Endothelial cell of umbilical vein (primary cell): ENCODE results near the gene BRSK2. TPM values are rescaled to one million over a fixed set of nuclear protein-coding genes. Genes with fewer than 3 reads are reported as not detected.

Experiments used
- BruUV-seq: library from RNA; stranded (reverse); fragments of 400-500 nt; replicated peaks from 2 replicates; lab custom pipeline; 2021; lab: Mats Ljungman, UMichigan
- CTCF ChIA-PET: fragments of 300-600, 350-600 bp; sonication (Branson Sonifier 250); formaldehyde crosslinking; loops from one replicate; lab custom pipeline; 2021; ENCODE audit warnings: antibody characterized with exemption, inconsistent platforms; lab: Charles Lee
- POLR2A ChIA-PET: fragments of 300-600, 350-600 bp; sonication (Branson Sonifier 250); formaldehyde crosslinking; loops from one replicate; lab custom pipeline; 2021; ENCODE audit warnings: antibody characterized with exemption, inconsistent platforms; lab: Charles Lee
- DNase-seq: peaks from one replicate; pipeline ENCODE4 v3.0.0-alpha.2; 2011; ENCODE audit warnings: low read depth, low spot score
- FAIRE-seq: peaks from 2 replicates; lab custom pipeline; 2011; peaks lifted over from hg19 to GRCh38; lab: Jason Lieb, UNC
- H2AFZ ChIP-seq: 2 replicates; pipeline ENCODE4 v1.6.0; 2012; ENCODE audit warnings: low read depth, low read length, control low read depth, inconsistent platforms
- H3K27ac ChIP-seq: 2 replicates; pipeline ENCODE4 v1.5.1; 2011; ENCODE audit warnings: low read depth, mild to moderate bottlenecking, control low read depth, low read length, moderate library complexity; ENCODE audit not compliant: insufficient read depth
- H3K27me3 ChIP-seq, 2 experiments: 2 replicates each; pipeline versions ENCODE4 v1.6.0 to v1.6.1; 2011; ENCODE audit warnings: low read length in 2 of 2, mixed read lengths in 1 of 2; ENCODE audit not compliant: control insufficient read depth in 2 of 2, insufficient read depth in 2 of 2
- H3K36me3 ChIP-seq, 2 experiments: 2 replicates in 1 of 2; 3 replicates in 1 of 2; pipeline ENCODE4 v1.5.1; 2011; ENCODE audit warnings: low read length in 2 of 2, mild to moderate bottlenecking in 1 of 2, moderate library complexity in 1 of 2; ENCODE audit not compliant: control insufficient read depth in 2 of 2, insufficient read depth in 2 of 2; ENCODE audit errors: extremely low read depth in 1 of 2
- H3K4me1 ChIP-seq: 3 replicates; pipeline ENCODE4 v1.5.1; 2011; ENCODE audit warnings: mild to moderate bottlenecking, low read length; ENCODE audit not compliant: control insufficient read depth, insufficient read depth; ENCODE audit errors: extremely low read depth
- H3K4me2 ChIP-seq: 2 replicates; pipeline ENCODE4 v1.6.1; 2011; ENCODE audit warnings: low read length, control low read depth, mixed read lengths; ENCODE audit not compliant: insufficient read depth
- H3K4me3 ChIP-seq, 3 experiments: fragments of 200-600 bp in 1 of 3; sonication (generic), shearing (Covaris generic) in 1 of 3; replicated peaks in 1 of 3; 2 replicates each; pipeline ENCODE4 v1.5.1; 2011 to 2016; ENCODE audit warnings: control low read depth in 3 of 3, low read length in 3 of 3, mild to moderate bottlenecking in 2 of 3, inconsistent platforms in 1 of 3, low read depth in 1 of 3, moderate library complexity in 1 of 3; ENCODE audit not compliant: insufficient read depth in 1 of 3
- H3K79me2 ChIP-seq: 2 replicates; pipeline ENCODE4 v1.6.0; 2012; ENCODE audit warnings: low read length, inconsistent platforms; ENCODE audit not compliant: control insufficient read depth, insufficient read depth
- H3K9ac ChIP-seq: replicated peaks from 2 replicates; pipeline ENCODE3; 2011; ENCODE audit warnings: low read length, control low read depth; ENCODE audit not compliant: insufficient read depth; ENCODE audit errors: extremely low read depth
- H3K9me1 ChIP-seq: replicated peaks from 3 replicates; pipeline ENCODE4 v1.6.0; 2011; ENCODE audit warnings: mild to moderate bottlenecking, low read length; ENCODE audit not compliant: control insufficient read depth, insufficient read depth; ENCODE audit errors: extremely low read depth
- H3K9me3 ChIP-seq: replicated peaks from 2 replicates; pipeline ENCODE4 v1.5.1; 2012; ENCODE audit warnings: low read length, inconsistent platforms; ENCODE audit not compliant: control insufficient read depth, insufficient read depth
- H4K20me1 ChIP-seq: replicated peaks from 2 replicates; pipeline ENCODE3; 2011; ENCODE audit warnings: mild to moderate bottlenecking, low read length; ENCODE audit not compliant: control insufficient read depth, insufficient read depth; ENCODE audit errors: extremely low read depth
- CTCF ChIP-seq, 2 donors: IDR thresholded peaks; 1 replicate in 1 of 2; 2 replicates in 1 of 2; pipeline ENCODE4 v1.5.1; 2011; ENCODE audit warnings: low read length in 2 of 2, mild to moderate bottlenecking in 2 of 2, moderate library complexity in 2 of 2, control low read depth in 1 of 2, inconsistent platforms in 1 of 2, low read depth in 1 of 2; ENCODE audit not compliant: insufficient read depth in 1 of 2; ENCODE audit errors: extremely low read depth in 1 of 2
- EZH2 ChIP-seq: IDR thresholded peaks from 2 replicates; pipeline ENCODE4 v1.6.1; 2012; ENCODE audit warnings: borderline replicate concordance, low read depth, mild to moderate bottlenecking, moderate library complexity, low read length, inconsistent platforms; ENCODE audit not compliant: severe bottlenecking
- FOS ChIP-seq: IDR thresholded peaks from 2 replicates; pipeline ENCODE4 v1.6.1; 2011; ENCODE audit warnings: mild to moderate bottlenecking, low read length, moderate library complexity, borderline replicate concordance; ENCODE audit not compliant: insufficient read depth
- GATA2 ChIP-seq: IDR thresholded peaks from 2 replicates; pipeline ENCODE4 v1.7.0; 2011; ENCODE audit warnings: low read depth, mild to moderate bottlenecking, moderate library complexity, mixed read lengths, low read length; ENCODE audit not compliant: insufficient read length, insufficient read depth
- JUN ChIP-seq: IDR thresholded peaks from 2 replicates; pipeline ENCODE4 v1.6.1; 2011; ENCODE audit warnings: borderline replicate concordance, low read depth; ENCODE audit not compliant: insufficient read length, insufficient read depth
- MAX ChIP-seq: IDR thresholded peaks from 2 replicates; pipeline ENCODE4 v1.6.1; 2011; ENCODE audit not compliant: insufficient read depth, insufficient read length
- MYC ChIP-seq: IDR thresholded peaks from one replicate; pipeline ENCODE4 v1.6.1; 2011; ENCODE audit warnings: mild to moderate bottlenecking, low read depth, low read length
- POLR2A ChIP-seq: IDR thresholded peaks from 2 replicates; pipeline ENCODE4 v1.6.1; 2012; ENCODE audit warnings: low read depth, mild to moderate bottlenecking, control low read depth, low read length
- POLR2AphosphoS5 ChIP-seq: IDR thresholded peaks from 2 replicates; pipeline ENCODE4 v1.6.1; 2012; ENCODE audit warnings: low read depth, mild to moderate bottlenecking, control low read depth, low read length, moderate library complexity; ENCODE audit not compliant: insufficient read depth
- dilution Hi-C: fragments of 300-500 bp; cut with MboI; formaldehyde crosslinking; loops from one replicate; pipeline ENCODE4 v1.15.0; 2019; ENCODE audit warnings: low sequenced_read_pairs; ENCODE audit not compliant: extremely low pct_ligation_motif_present
- intact Hi-C: fragments of 100-400 bp; cut with micrococcal nuclease; formaldehyde crosslinking; loops from one replicate; pipeline ENCODE4 v1.10.0; 2022
- polyA plus RNA-seq, 4 experiments: library from polyadenylated mRNA; depleted of rRNA in 3 of 4; stranded (reverse) in 3 of 4; unstranded in 1 of 4; fragments of >200 nt; gene quantifications; 2 replicates each; pipeline versions ENCODE4 v1.2.1 to v1.2.3, GENCODE V29; 2011 to 2012; ENCODE audit warnings: missing spikeins in 1 of 4
- total RNA-seq: library from RNA; stranded (reverse); gene quantifications from 2 replicates; pipeline ENCODE4 v1.2.3, GENCODE V29; 2021

Gene BRSK2
- total and polyA plus RNA-seq, 2 donors (not counting 3 experiments of a cell fraction or from before 2014, with no cell fraction given), result 0.08 to 0.20 TPM

- Histone ChIP-seq H3K9me3 (no peaks in the 10 kb centered on the region), H2AFZ (no peak overlapping the region), H3K27me3 (no peaks in the 10 kb centered on the region), H4K20me1 (no peaks in the 10 kb centered on the region), H3K4me3 (no peak overlapping the region), H3K4me1 (no peaks in the 10 kb centered on the region), H3K79me2 (no peaks in the 10 kb centered on the region), H3K27ac (no peak overlapping the region), H3K9ac (no peak overlapping the region), H3K9me1 (no peaks in the 10 kb centered on the region), H3K4me2 (no peak overlapping the region), H3K36me3 (no peaks in the 10 kb centered on the region)
- intact Hi-C loops, result no loop called here
- BruUV-seq, result no TSS peak
- no peak for DNase-seq
- ChIA-PET POLR2A (no interaction called here), CTCF (no interaction called here)
- FAIRE-seq, result no peak
- dilution Hi-C loops, result no loop called here
- TF ChIP-seq MAX (no peak), CTCF (IDR thresholded peaks at IDR 0.05; ENCODE audit: extremely low read depth in 1 of 2, insufficient read depth in 1 of 2, low read depth in 1 of 2, low read length in 2 of 2) (no peak), POLR2A (no peak), FOS (no peak), EZH2 (no peak), JUN (no peak), GATA2 (no peak), POLR2AphosphoS5 (no peak), MYC (no peak)
Observed at GRCh38 chr11:1457326-1457680, 67.6 kb downstream of the BRSK2 start.
